Bronchial epithelial cell (primary cell): ENCODE measurements around the gene LCN1. TPM values are rescaled to one million over a fixed set of nuclear protein-coding genes. Genes with fewer than 3 reads are reported as not detected.
A peak's percentile ranks its signal among the peaks of the same experiment; 100 is the strongest.

ENCODE experiments used
- DNase-seq: peaks from one replicate; pipeline ENCODE4 v3.0.0-alpha.2; 2010; ENCODE audit warnings: low read depth
- FAIRE-seq: peaks from 2 replicates; lab custom pipeline; 2011; peaks lifted over from hg19 to GRCh38; lab: Jason Lieb, UNC
- H3K27me3 ChIP-seq: 2 replicates; pipeline ENCODE4 v1.5.1; 2011; ENCODE audit warnings: low read length; ENCODE audit not compliant: control insufficient read depth, insufficient read depth
- H3K36me3 ChIP-seq: 2 replicates; pipeline ENCODE4 v1.5.1; 2011; ENCODE audit warnings: low read length; ENCODE audit not compliant: control insufficient read depth, insufficient read depth
- H3K4me3 ChIP-seq: 2 replicates; pipeline ENCODE4 v1.5.1; 2011; ENCODE audit warnings: mild to moderate bottlenecking, low read depth, low read length, control low read depth
- CTCF ChIP-seq: IDR thresholded peaks from 2 replicates; pipeline ENCODE4 v1.5.1; 2011; ENCODE audit warnings: mild to moderate bottlenecking, moderate library complexity, low read length, control low read depth, inconsistent platforms; ENCODE audit not compliant: insufficient read depth, severe bottlenecking
- total RNA-seq: library from RNA; depleted of rRNA; stranded (reverse); fragments of >200 nt; gene quantifications from 2 replicates; pipeline ENCODE4 v1.2.1, GENCODE V29; 2014

Gene LCN1
- total RNA-seq, 1 donor from 2014 or later, result not detected

- TF ChIP-seq CTCF, result no peak
- Histone ChIP-seq H3K36me3 (no peaks in the 10 kb centered on the region), H3K4me3 (no peak overlapping the region), H3K27me3 (no peaks in the 10 kb centered on the region)
- DNase-seq (no peak), FAIRE-seq (no peak)
Observed at GRCh38 chr9:135478191-135478590, 43.0 kb upstream of the LCN1 start.

GRCh38 chr9:135478829-135479468 is 42.3 kb upstream of the LCN1 start:
- peak; percentile 7 for TF ChIP-seq CTCF
- peak overlapping the region; percentile 81 for H3K4me3 ChIP-seq
- no peaks in the 10 kb centered on the region for H3K27me3 ChIP-seq
- DNase-seq (no peak), FAIRE-seq (no peak)
- no peaks in the 10 kb centered on the region for H3K36me3 ChIP-seq

- no peaks in the 10 kb centered on the region for H3K27me3 ChIP-seq
- no peak for FAIRE-seq
- no peak for DNase-seq
- H3K4me3 ChIP-seq, result peak within 1 kb of the TSS; percentile 81
- H3K36me3 ChIP-seq, result peaks cover 3% of the 10 kb centered on the region
- no peak for TF ChIP-seq CTCF
Observed at GRCh38 chr9:135479469-135480052, 41.7 kb upstream of the LCN1 start, which contains the start of gene PPP1R26. Gene PPP1R26, plus strand, starts transcription at chr9:135479782. Its CDS starts 4,729 bp downstream, at chr9:135484511.

- Histone ChIP-seq H3K27me3 (no peaks in the 10 kb centered on the region), H3K36me3 (peaks cover 3% of the 10 kb centered on the region), H3K4me3 (peak overlapping the region; percentile 81)
- DNase-seq (peak; percentile 26), FAIRE-seq (no peak)
- TF ChIP-seq CTCF, result no peak
Observed at GRCh38 chr9:135480071-135480939, 40.9 kb upstream of the LCN1 start.

GRCh38 chr9:135480940-135481310 is 40.3 kb upstream of the LCN1 start:
- peak overlapping the region; percentile 81 for H3K4me3 ChIP-seq
- peaks cover 3% of the 10 kb centered on the region for H3K36me3 ChIP-seq
- TF ChIP-seq CTCF, result peak; percentile 10
- H3K27me3 ChIP-seq, result no peaks in the 10 kb centered on the region
- no peak for FAIRE-seq
- DNase-seq, result no peak
